Adrenal gland (tissue), 12 donors: Measurements from ENCODE around the gene SYT1. TPM values are rescaled to one million over a fixed set of nuclear protein-coding genes. Genes with fewer than 3 reads are reported as not detected.
"Not testable (repeated sequence)": the region's sequence is repeated elsewhere in the genome, so short reads cannot be mapped to it uniquely, and the experiment has no call there.

Experiments
- DNase-seq, 7 donors: peaks; one replicate each; pipeline ENCODE4 v3.0.0-alpha.2; 2019 to 2020
- H3K27ac ChIP-seq, 5 donors: fragments of 200-600 bp; sonication (generic) in 4 of 5; 1 replicate in 3 of 5; 2 replicates in 2 of 5; pipeline versions ENCODE4 v1.5.1 to v1.8.0; 2016 to 2020; ENCODE audit warnings: mild to moderate bottlenecking in 1 of 5
- H3K27me3 ChIP-seq: fragments of 200-600 bp; 2 replicates; pipeline ENCODE4 v1.8.0; 2021
- H3K36me3 ChIP-seq, 2 donors: fragments of 200-600 bp; replicated peaks in 1 of 2; 1 replicate in 1 of 2; 2 replicates in 1 of 2; pipeline versions ENCODE4 v1.5.1 to v1.8.0; 2018 to 2022
- H3K4me1 ChIP-seq, 2 donors: fragments of 200-600 bp; replicated peaks in 1 of 2; 1 replicate in 1 of 2; 2 replicates in 1 of 2; pipeline versions ENCODE4 v1.5.1 to v1.8.0; 2018 to 2021
- H3K4me3 ChIP-seq, 4 donors: fragments of 200-600 bp; sonication (generic) in 3 of 4; one replicate each; pipeline ENCODE4 v1.5.1; 2016 to 2018
- H3K9me3 ChIP-seq, 3 donors: fragments of 200-600 bp; sonication (generic) in 1 of 3; replicated peaks in 1 of 3; 1 replicate in 2 of 3; 2 replicates in 1 of 3; pipeline versions ENCODE4 v1.5.1 to v1.8.0; 2016 to 2021
- POLR2A ChIP-seq, 2 donors: fragments of 450-650 bp; IDR thresholded peaks; one replicate each; pipeline ENCODE4 v1.6.1; 2017; ENCODE audit warnings: antibody characterized with exemption in 2 of 2, mild to moderate bottlenecking in 2 of 2, moderate library complexity in 1 of 2
- WGBS, 4 donors: extraction: QIAGEN DNeasy Blood & Tissue Kit in 2 of 4; methylation state at CpG; one replicate each; pipeline versions ENCODE4 v1.1.5 to v1.1.7; 2013 to 2017; 5-methylcytosine and 5-hydroxymethylcytosine counted together
- intact Hi-C, 2 donors: fragments of 100-400 bp; cut with DNase I; formaldehyde crosslinking; loops; one replicate each; pipeline versions ENCODE4 v1.14.1 to v1.15.0; 2022 to 2023
- polyA plus RNA-seq, 3 donors: library from polyadenylated mRNA; stranded (reverse); fragments of 200-250 nt in 2 of 3; fragments of 350-450 nt in 1 of 3; fragmentation: Illumina TruSeq in 1 of 3; extraction: RNeasy Lipid Tissue Mini Kit (QIAGEN cat#74804) in 1 of 3; gene quantifications; one replicate each; pipeline ENCODE4 v1.2.3, GENCODE V29; 2013 to 2014
- total RNA-seq, 9 donors: library from RNA; depleted of rRNA in 4 of 9; stranded (reverse); fragments of >200 nt in 4 of 9; fragments of 120-200 nt in 1 of 9; fragmentation: NEBNext Ultra II Directional in 1 of 9; extraction: Animal tissue kit (Norgen Biotek cat#: 25700) in 1 of 9; gene quantifications; one replicate each; pipeline versions ENCODE4 v1.1.0 to v1.2.4, GENCODE V29; 2013 to 2023
- TF ChIP-seq, protein P1 (sequence below), 6 experiments: fragments of 450-650 bp in 4 of 6; fragments of 200-600 bp in 2 of 6; sonication (generic) in 1 of 6; IDR thresholded peaks; 1 replicate in 5 of 6; 2 replicates in 1 of 6; pipeline versions ENCODE4 v1.5.1 to v1.8.0; 2016 to 2021; ENCODE audit warnings: antibody characterized with exemption in 6 of 6, mild to moderate bottlenecking in 2 of 6, moderate library complexity in 1 of 6
- donor health status: healthy with polysubstance abuse.
- donor health status: Bipolar disorder and iron deficiency.
- donor health status: DM: yes; HTN: yes; CAD: no.
- donor health status: DM: no; HTN: no; CAD: no.
- donor health status: DM: no; HTN: no; CAD: no.
- donor health status: DM: yes; HTN: yes; CAD: no.

The SYT1 gene
- total and polyA plus RNA-seq, 12 donors, result 0.42 to 22.3 (median 4.6) TPM

DNA sequence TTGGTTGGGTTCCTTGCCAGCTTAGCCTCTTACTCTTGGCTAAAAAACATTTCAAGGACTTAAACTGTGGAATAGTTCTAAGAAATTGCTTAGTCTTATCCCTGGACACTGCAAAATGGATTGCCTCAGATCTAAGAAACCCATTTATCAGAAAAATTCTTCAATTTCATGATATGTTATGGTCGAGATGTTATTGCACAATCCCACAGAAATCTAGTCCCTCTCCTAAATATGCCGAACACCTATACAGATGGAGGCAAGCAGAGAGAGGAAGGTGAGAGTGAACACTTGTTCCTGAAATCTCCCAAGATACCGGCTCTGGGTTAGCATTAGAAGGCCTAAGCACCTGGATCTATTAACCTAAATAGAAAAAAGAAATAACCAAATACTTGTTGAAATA is 559.0 kb downstream of the SYT1 start:
- no peak for TF ChIP-seq POLR2A (IDR thresholded peaks at IDR 0.05)
- TF ChIP-seq, protein P1, sequence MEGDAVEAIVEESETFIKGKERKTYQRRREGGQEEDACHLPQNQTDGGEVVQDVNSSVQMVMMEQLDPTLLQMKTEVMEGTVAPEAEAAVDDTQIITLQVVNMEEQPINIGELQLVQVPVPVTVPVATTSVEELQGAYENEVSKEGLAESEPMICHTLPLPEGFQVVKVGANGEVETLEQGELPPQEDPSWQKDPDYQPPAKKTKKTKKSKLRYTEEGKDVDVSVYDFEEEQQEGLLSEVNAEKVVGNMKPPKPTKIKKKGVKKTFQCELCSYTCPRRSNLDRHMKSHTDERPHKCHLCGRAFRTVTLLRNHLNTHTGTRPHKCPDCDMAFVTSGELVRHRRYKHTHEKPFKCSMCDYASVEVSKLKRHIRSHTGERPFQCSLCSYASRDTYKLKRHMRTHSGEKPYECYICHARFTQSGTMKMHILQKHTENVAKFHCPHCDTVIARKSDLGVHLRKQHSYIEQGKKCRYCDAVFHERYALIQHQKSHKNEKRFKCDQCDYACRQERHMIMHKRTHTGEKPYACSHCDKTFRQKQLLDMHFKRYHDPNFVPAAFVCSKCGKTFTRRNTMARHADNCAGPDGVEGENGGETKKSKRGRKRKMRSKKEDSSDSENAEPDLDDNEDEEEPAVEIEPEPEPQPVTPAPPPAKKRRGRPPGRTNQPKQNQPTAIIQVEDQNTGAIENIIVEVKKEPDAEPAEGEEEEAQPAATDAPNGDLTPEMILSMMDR (IDR thresholded peaks at IDR 0.05), result no peak
- peak overlapping the region; percentile 28 to 85 (median 70) for H3K27ac ChIP-seq
- 55 to 73% (median 67%) methylated on average over 3 of the region's 3 CpGs for WGBS, 4 donors
- H3K4me1 ChIP-seq, result peaks cover 30 to 48% of the 10 kb centered on the region in 2 donors
- DNase-seq, result peak in 1 of 7 donors; percentile 19
- no peak overlapping the region for H3K4me3 ChIP-seq
- H3K27me3 ChIP-seq, result no peaks in the 10 kb centered on the region
- intact Hi-C loops, result no loop called here
- no peaks in the 10 kb centered on the region for H3K36me3 ChIP-seq
- no peaks in the 10 kb centered on the region for H3K9me3 ChIP-seq

DNA sequence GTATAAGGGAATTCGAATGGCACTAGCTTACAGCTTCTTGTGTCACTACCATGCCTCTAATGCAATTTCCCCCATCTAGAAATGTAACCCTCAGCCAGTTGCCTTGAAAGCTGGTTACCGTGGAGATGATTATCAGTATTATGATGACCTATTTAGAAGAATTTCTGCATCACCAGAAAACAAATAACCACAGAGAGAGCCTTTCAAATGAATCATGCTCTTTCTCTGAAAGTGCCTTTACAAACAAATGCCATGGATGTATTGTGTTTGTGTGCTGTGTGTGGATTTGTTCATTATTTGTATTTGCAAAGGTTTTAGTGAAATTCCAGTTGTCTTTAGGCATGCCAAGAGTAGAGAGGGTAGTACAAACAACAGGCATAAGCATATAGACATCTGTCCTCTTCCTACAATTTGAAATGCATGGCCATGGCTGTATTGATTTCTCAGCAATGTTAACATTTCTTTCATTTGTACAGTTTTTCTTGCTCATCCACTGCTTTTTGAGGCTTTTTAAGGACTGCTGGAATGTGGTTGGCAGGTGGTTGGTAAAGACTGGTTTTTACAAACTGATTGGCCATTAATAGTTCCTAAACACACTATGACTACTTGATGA is 559.6 kb downstream of the SYT1 start:
- TF ChIP-seq, protein P1 (IDR thresholded peaks at IDR 0.05), result no peak
- TF ChIP-seq POLR2A (IDR thresholded peaks at IDR 0.05), result peak in 1 of 2 donors; percentile 56
- Histone ChIP-seq H3K27ac (peak overlapping the region; percentile 28 to 85 (median 70)), H3K27me3 (no peaks in the 10 kb centered on the region), H3K9me3 (no peaks in the 10 kb centered on the region), H3K4me3 (no peak overlapping the region), H3K4me1 (peaks cover 30 to 48% of the 10 kb centered on the region in 2 donors), H3K36me3 (no peaks in the 10 kb centered on the region)
- intact Hi-C loops, result no loop called here
- DNase-seq, result peak; percentile 18 to 61 (median 49)
- WGBS, 4 donors, result 29 to 38% (median 36%) methylated on average over 2 of the region's 2 CpGs

DNA sequence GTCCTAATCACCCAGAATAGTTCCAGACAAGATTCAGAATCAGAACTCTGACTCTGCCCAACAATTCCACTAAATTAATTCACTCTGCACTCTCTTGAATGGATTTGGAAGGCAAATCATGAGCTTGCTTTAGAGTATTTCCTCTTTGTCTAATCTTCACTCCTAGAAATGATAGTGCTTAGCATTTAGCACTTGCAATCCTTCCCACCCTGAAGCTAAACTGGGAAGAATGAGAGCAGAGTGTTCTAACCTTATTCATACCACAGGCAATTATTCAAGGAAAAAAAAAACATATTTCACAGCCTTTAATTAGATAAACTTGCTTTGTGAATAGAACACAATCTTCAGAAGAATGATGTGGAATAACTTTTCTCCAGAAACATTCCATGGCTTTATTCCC is 561.5 kb downstream of the SYT1 start:
- intact Hi-C loops, result no loop called here
- no peaks in the 10 kb centered on the region for H3K9me3 ChIP-seq

DNA sequence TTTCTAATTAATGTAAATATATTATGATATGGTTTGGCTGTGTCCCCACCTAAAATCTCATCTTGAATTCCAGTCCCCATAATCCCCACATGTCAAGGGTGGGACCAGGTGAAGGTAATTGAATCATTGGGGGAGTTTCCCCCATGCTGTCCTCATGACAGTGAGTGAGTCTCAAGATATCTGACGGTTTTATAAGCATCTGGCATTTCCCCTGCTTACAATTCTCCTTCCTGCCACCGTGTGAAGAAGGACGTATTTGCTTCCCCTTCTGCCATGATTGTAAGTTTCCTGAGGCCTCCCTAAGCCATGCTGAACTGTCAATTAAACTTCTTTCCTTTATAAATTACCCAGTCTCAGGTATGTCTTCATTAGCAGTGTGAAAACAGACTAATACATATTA is 562.2 kb downstream of the SYT1 start:
- intact Hi-C loops, H3K4me3 ChIP-seq, H3K36me3 ChIP-seq, DNase-seq, H3K27ac ChIP-seq, H3K9me3 ChIP-seq, H3K27me3 ChIP-seq: not testable (repeated sequence)
- 57 to 68% (median 62%) methylated on average over 3 of the region's 3 CpGs for WGBS, 4 donors
- peaks cover 30 to 40% of the 10 kb centered on the region in 2 donors for H3K4me1 ChIP-seq

More for the DNA sequence above, 561.5 kb downstream of the SYT1 start:
- peaks cover 30 to 40% of the 10 kb centered on the region in 2 donors for H3K4me1 ChIP-seq
- TF ChIP-seq POLR2A (IDR thresholded peaks at IDR 0.05), result no peak
- H3K27me3 ChIP-seq, result no peaks in the 10 kb centered on the region
- H3K4me3 ChIP-seq, result no peak overlapping the region
- peak overlapping the region in 2 of 5 donors; percentile 50 to 78 for H3K27ac ChIP-seq
- DNase-seq, result no peak
- no peaks in the 10 kb centered on the region for H3K36me3 ChIP-seq

DNA sequence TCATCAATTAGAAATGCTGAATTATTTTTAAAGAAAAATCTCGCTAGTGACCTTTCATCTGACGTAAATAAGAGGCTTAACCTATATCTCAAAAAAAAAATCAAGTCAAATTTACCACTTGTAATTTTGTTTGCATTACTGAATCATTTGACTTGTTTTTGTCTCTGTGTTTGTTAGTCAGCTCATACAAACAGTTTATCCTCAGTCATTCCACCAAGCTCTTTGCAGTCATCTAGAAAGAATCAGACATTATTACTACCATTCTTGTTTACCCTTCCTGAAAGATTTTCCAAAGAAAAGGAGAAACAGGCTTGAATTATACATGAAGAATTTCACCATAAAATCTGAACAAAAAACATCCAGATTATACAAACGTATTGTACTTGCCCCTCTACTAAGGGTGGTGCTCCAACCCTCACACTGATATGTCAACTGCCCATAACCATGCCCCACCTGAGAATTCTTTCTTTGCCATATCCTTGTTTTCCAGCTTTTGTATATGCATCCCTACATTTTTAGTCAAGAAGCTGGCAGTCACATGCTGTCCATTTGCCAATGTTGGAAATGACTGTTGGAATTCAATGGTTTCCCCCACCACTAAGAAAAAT is 569.0 kb downstream of the SYT1 start:
- Histone ChIP-seq H3K9me3 (no peaks in the 10 kb centered on the region), H3K27ac (no peak overlapping the region), H3K27me3 (no peaks in the 10 kb centered on the region), H3K36me3 (no peaks in the 10 kb centered on the region), H3K4me3 (no peak overlapping the region), H3K4me1 (peaks cover 0 to 6% of the 10 kb centered on the region in 2 donors)
- TF ChIP-seq POLR2A (IDR thresholded peaks at IDR 0.05), result no peak
- TF ChIP-seq, protein P1 (IDR thresholded peaks at IDR 0.05), result no peak
- no peak for DNase-seq
- intact Hi-C loops, result no loop called here
- 90 to 94% (median 91%) methylated on average over 3 of the region's 3 CpGs for WGBS, 4 donors
